GM19452 (cell line): Measurements from ENCODE around the gene TSSK6.

Experiments used
- ATAC-seq: cut with Tn5 transposase; IDR thresholded peaks from one replicate; pipeline ENCODE4 v1.9.1; 2021; ENCODE audit not compliant: unreplicated experiment

TSSK6 gene

DNA sequence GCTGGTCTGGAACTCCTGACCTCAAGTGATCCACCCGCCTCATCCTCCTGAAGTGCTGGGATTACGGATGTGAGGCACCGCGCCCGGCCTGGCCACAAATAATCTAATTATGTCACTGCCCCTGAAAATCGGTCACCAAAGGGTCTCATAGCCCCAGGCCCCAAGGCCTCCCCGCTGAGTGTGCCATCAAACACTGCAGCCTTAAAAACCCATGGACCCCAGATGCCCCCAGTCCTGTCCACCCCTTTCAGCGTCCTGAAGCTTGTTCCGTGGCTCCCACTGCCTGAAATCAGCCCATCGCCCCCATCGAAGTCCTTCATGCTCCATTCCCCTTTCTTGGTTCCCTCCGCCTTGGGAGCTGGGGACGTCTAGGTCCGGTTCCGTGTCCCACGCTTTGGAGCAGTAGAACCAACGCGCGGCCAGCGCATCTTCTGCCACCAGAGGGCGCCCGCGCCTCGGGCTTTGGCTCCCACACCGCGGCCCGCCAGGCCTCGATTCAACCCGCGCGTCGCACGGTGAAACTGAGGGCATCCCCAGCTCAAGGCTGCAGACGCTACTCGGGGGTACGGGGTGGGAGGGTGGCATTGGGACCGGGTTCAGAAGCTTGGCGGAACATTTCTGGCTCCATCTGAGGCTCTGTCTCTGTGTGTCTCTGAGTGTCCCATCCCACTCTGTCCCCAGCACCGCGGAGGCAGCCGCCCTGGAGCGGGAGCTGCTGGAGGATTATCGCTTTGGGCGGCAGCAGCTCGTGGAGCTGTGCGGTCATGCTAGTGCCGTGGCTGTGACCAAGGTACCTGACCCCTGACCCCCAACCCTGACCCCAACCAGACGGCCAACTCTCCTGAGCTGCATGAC lies 16.8 kb upstream of the TSSK6 start:
- ATAC-seq, result no peak

DNA sequence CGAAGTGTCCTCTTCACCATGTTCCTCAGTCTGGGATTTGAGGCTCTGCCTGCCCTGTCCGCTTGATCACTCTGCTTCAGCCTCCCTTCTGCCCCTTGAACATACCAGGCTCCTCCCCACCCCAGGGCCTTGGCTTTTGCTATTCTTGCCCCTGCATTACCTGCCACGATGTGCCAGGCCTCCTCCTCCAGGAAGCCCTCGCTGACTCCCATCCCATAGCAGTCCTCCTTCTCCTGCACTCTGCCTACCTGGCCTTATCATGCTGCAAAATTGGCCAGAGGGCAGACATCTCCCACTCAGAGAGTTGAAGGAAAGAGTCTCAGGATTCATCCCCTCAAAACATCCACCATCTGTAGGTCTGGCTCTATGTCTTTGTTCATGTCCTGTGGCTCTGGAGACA lies 15.5 kb upstream of the TSSK6 start:
- no peak for ATAC-seq

DNA sequence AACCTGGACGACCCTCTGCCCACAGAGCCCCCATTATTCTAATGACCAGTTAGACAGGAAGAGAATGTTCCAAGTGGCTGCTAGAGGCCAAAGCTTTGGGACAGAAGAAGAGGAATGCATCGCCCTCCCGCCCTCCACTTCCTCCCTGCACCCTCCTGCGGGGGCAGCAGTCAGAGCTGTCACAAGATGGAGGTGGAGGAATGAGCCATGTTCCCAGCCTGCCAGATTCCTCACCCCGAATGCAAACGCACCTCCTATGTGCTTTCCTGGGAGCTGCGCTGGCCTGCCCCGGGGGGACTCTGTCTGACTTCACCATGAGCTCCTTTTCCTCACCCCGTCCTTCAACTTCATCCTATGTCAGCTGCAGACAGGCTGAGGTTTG lies 15.1 kb upstream of the TSSK6 start:
- no peak for ATAC-seq

DNA sequence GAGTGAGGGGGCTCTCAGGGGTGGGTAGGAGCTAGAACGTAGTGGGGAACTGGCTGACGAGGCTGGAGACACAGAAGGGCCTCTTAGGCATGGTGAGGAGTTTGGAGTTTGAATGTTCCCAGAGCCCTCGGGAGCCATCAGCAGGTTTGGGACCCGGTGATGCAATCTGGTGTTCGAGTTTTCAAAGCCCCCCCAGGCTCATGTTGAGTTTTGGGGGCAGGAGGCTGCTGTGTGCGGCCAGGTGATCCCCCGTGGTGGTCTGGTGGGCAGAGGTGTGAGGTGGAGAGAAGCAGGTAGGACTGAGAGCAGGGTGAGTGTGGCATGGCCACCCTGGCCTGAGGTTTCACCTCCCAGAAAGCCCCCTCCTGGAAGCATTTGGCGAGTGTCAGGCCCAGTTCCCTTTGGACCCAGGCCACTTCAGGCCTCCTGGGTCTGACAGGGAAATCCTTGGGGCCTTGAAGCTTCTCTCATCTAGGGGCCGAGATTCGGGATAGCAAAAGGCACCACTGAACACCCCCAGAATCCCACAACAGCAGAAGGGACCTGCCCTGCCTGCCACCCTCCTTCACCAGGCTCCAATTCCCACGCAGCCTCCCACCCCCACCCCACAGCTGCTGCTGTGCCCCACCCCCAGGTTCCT lies 14.6 kb upstream of the TSSK6 start:
- no peak for ATAC-seq

DNA sequence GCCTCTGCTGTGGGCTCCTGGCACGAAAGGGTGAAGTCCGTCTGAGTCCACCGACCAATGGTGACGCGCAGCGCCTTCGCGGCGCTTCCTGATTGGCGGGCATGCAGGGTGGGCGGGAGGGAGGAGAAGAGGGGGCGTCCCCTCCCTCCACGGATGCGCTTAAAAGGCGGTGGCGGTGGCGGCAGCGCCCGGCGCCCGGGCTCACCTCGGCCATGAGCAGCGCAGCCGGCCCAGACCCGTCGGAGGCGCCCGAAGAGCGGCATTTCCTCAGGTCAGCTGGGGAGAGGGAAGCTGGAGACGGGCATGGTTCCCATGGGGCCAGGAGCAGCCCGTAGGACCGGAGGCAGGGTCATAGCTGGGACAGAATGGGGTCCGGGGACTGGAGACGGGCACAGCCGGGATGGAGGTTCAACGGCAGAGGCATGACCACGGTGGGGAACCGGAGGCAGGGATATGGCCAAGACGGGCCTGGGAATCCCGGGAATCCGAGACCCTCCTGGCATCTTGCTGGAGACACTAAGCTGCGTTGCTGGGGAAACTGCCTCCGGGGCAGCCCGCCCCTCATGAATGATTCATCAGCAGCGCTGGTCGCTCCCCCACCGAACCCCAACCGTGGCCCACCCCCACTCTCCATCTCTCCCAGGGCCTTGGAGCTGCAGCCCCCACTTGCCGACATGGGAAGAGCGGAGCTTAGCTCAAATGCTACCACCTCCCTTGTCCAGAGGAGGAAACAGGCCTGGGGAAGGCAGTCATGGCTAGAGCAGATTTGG lies 13.6 kb upstream of the TSSK6 start, which contains the start of gene YJEFN3:
Gene YJEFN3, plus strand, starts transcription at position 191 of the 770 bp plus-strand sequence. Its CDS starts 22 bp downstream, at position 213.
- no peak for ATAC-seq

DNA sequence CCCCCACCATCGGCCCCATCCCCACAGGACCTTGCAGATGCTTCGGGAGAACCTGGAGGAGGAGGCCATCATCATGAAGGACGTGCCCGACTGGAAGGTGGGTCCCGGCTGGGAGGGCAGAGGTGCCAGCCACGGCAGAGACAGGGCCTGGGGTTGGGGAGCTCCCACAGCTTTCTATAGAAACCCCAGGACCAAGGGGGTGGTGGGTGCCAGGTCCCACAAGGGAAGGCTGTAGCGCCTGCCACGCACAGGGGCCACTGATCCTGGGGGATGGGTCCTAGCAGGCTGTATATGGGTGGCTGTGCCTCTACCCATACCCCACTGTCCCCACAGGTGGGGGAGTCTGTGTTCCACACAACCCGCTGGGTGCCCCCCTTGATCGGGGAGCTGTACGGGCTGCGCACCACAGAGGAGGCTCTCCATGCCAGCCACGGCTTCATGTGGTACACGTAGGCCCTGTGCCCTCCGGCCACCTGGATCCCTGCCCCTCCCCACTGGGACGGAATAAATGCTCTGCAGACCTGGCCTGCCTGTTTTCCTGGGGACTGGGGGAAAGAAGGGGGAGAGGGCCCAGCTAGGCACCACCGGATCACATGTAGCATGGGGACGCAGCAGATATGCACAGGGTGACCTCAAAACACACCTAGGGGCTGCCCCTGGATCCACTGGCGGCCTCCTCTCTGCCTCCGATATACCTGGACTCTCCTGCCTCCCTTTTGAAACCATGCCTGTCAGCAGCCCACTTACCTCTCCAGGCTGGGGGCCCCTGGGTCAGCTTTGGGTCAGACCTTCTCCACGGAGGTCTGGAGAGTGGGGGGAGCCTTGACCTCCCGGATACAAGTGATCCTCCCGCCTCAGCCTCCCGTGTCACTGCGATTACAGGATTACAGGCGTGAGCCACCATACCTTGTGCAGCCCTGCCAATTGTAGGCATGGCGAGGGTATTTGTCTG lies 12.6 kb upstream of the TSSK6 start:
- ATAC-seq, result no peak

DNA sequence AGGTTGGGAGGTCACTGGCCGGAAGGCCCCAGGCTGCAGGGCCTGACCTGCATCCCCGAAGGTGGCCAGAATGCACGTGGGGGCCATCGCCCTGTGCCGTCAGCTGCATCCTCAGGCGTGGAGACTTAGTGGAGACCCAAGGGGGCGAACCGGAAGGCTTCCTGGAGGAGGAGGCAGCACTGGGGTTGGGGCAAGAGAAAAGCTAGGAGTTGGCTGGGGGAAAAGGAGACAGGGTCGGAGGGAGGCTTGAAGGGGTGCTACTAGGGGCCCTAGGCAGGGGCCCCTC lies 12.0 kb upstream of the TSSK6 start:
- no peak for ATAC-seq

DNA sequence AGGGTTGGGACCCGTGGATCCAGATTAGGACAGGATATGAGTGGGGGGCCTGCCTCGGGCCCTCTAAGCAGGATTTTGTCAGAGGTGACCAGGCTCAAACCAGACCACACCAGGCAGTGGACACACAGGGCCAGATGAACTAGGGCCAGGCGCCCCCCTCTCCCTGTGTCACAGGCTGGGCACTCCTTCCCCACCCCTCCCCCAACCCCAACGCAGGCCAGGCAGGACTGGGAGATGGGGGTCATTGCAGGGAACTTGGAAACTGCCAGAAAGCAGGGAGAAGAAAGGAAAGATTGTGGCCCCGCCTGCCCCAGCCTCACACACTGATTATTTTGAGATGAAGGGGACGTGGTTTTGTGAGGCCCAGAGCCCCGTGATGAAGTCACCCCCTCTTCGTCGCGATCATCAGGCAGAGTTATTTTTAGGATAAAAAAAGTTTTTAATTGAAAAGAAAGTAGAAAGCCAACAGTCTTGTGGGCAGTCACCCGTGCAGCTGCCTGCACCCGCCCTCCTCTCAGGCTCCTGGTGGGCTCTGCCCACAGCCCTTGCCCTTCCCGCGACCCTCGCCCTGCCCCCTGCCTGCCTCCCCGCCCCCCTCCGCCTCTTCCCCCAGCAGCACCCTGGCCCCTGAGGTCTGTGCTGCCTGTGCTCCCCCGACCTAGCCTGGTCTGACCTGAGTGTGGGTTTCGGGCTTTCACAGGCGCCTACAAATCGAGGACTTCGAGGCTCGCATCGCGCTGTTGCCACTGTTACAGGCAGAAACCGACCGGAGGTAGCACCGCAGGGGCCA lies 11.4 kb upstream of the TSSK6 start:
- no peak for ATAC-seq

DNA sequence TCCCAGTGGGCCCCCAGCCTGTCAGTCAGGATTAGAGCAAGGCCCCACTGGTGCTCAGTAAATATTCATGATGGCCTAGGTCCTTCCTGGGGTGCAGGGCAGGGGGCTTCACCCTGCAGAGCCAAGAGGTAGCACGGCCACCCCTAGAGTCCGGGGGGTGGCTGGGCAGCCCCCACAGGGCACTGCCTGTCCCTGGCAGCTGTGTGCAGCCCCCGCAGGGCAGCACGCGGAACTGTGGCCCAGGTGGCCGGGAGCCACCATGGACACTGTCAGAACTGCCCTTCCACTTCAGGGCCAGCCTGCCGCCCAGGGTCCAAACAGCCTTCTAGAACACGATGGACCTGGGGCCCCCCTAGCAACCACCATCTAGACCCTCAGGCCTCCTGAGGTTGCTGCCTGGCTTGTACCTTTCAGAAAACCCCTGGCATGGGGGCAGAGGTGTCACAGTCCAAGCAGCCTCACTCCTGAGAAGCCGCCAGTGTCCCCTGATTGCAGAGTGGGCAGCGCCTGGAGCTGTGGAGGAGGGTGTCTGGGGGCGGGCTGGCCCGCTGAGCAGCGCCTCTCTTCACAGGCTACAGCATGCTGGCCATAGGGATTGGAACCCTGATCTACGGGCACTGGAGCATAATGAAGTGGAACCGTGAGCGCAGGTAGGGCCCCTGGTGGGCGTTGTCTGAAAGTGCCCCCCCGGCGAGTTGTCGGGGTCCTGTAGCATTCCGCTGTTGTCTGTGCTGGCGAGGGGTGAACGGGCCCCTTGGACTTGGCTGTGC lies 10.4 kb upstream of the TSSK6 start:
- no peak for ATAC-seq

DNA sequence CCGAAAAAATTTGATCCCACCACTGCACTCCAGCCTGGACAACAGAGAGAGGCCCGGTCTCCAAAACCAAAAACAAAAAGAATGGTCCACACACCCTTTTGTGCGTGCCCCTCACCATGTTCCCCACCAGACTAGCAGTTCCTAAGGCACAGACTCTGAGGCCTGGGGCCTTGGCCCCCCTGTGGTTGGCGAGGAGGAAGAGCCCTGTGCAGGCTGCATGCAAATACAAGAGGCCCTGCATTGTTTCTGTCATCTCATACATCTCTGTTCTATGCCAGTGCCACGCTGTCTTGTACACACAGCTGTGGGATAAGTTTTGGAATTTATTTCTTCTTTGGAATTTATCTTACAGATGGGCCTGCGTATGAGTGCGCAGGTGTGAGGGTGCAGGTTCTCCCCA lies 8.7 kb upstream of the TSSK6 start:
- ATAC-seq, result no peak

DNA sequence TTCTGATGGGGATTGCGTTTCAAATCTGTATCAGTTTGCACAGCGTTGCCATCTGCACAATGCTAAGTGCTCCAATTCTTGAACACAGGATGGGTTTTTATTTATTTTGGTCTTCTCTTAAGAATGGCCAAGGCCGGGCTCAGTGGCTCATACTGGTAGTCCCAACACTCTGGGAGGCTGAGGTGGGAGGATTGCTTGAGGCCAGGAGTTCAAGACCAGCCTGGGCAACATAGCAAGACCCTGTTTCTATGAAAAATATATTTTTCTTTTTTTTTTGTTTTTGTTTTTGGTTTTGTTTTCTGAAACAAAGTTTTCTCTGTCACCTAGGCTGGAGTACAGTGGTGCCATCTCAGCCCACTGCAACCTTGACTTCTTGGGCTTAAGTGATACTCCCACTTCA lies 7.8 kb upstream of the TSSK6 start:
- no peak for ATAC-seq

DNA sequence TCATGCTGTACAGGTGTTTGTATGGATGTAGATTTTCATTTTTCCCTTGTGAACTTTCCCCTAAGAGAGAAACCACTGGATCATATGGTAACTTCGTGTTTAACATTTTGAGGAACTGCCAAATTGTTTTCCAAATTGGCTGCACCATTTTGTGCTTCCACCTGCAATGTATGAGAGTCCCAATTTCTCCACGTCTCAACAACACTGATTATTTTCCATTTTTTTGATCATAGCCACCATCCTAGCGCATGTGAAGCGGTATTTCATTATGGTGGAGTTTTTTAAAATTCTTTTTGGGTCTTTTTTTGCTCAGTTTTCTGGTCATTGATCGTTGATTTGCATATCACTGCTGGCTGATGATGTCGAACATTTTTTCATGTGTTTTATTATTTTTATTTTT lies 5.6 kb upstream of the TSSK6 start:
- no peak for ATAC-seq

DNA sequence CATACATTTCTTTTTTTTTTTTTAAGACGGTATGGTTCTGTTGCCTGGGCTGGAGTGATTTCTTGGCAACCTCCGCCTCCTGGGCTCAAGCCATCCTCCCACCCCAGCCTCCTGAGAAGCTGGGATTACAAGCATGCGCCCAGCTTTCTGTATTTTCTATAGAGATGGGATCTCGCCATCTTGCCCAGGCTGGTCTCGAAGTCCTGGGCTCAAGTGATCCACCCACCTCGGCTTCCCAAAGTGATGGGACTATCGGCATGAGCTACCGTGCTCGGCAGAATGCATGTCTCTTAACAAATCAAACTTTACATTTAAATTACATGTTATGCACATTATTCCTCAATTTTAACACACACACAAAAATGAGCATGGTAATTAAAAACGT lies 1.9 kb upstream of the TSSK6 start:
- no peak for ATAC-seq

DNA sequence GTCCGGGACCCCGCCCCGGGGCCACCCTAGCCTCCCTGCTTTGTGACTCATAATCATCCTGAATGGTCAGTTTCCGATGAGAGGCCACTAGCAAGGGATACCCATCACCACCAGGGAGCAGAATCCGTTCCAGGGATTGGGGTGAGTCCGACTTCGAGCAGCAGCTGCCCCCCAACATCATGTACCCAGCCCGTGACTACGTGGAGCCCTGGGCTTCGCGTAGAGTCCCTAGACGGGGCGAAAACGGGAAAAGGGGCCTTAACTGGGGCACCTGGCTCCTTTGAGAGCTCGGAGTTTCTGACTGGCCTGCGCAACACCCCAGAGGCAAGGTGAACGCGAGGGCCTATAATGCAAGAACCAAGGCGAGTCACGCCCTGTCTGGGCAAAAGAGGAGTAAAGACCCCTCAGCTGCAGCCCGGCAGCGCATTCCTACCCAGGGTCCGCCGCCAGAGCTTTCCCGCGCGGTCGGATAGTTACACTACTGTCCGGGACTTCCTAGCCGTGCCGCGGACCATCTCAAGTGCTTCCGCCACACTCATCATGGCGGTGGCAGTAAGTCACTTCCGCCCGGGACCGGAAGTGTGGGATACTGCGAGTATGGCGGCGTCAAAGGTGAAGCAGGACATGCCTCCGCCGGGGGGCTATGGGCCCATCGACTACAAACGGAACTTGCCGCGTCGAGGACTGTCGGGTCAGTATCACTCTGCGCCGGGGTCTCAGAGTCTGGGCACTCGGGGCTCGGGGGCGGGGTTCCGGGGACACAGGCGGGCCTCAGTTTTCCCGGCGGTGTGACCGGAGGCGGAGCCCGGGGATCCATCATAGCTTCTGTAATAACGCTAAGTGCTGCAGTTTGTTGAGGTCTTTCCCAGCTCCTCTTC lies 533 bp upstream of the TSSK6 start, which contains the start of gene NDUFA13:
Gene NDUFA13, plus strand, starts transcription at position 584 of the 878 bp plus-strand sequence. Its CDS starts 14 bp downstream, at position 598.
- ATAC-seq, result peak; percentile 93

DNA sequence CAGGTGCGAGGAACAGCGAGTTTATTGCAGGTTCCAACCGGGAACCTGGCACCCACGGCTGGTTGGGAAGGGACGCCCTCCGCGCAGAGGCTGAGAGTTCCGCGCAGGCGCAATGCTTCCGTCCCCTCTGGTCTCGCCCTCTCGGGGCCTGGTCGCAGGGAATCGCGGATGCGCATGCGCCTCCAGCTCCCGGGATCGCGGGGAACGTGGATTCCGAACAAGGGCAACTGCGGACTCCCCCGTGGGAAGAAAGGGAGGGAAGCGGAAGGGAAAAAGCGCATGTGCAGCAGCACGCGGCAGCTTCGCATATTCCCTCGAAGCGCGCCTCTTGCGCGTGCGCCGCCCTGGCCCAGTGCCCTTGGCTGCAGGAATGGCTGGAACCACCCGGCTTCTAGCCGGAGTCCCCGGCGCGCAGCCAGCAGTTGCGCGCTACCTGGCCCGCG lies 1.1 kb downstream of the TSSK6 start:
- ATAC-seq, result no peak

DNA sequence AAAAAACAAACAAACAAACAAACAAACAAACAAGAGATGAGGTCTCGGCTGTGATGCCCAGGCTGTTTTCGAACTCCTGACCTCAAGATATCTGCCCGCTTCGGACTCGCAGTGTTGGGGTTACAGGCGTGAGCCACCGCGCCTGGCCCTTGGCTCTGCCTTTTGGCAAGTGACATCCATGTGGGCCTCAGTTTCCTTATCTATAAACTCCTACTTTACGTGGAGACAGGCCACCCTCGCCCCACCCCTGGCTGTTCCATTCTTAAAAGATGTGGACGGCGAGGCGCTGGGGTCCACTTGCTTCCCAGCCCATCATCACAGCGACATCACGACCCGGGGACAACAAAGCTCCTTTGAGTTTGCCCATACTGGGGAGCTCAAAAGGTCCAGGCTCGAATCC lies 1.7 kb downstream of the TSSK6 start:
- ATAC-seq, result no peak

DNA sequence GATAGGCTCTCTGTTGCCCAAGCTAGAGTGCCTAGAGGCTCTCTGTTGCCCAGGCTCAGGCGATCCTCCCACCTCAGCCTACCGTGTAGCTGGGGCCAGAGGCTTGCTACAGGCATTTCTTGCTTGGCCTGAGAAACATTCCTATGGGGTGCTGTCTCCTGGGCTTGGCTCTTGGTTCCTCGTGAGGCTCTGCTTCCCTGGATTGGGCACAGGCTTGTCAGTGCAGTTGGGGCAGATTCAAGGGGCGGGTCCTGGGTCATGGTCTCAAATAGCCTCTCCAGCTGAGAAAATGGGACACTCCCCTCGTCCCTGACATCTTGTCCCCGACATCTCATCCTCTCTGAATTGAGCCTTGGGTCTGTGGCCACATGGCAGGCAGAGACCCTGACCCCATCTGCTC lies 4.9 kb downstream of the TSSK6 start:
- no peak for ATAC-seq

DNA sequence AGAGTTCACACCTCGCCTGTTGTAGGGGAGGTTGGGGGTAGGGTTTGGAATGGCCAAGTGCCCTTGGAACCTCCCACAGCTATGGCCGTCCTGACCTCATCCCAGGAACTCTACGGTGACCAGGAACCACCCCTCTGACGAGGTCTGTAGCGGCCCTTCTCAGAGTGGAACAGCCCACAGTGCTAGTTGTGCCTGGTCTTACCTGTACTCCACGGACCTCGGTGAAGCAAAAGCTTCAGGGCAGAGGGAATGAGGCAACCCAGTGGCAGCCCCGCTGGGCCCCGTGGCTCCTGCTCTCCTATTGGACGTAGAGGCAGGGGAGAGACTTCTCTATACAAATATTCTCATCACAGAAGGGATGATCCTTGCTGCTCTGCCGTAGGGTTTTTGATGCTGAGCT lies 7.1 kb downstream of the TSSK6 start:
- no peak for ATAC-seq
